HEK293 (cell line): Measurements from ENCODE around the gene MBLAC1.
A peak's percentile ranks its signal among the peaks of the same experiment; 100 is the strongest.

Source experiments
- CTCF ChIA-PET: fragments of 350-600 bp; formaldehyde crosslinking; extraction: SDS; loops from one replicate; lab custom pipeline; 2021; ENCODE audit warnings: antibody characterized with exemption; lab: Yijun Ruan, JAX
- POLR2A ChIA-PET: fragments of 300-600 bp; formaldehyde crosslinking; extraction: SDS; loops from one replicate; lab custom pipeline; 2020; ENCODE audit warnings: antibody characterized with exemption, inconsistent platforms; lab: Yijun Ruan, JAX
- H3K27ac ChIP-seq: fragments of 200-500 bp; sonication (Bioruptor generic); 2 replicates; pipeline ENCODE4 v1.5.1; 2014; ENCODE audit warnings: low read depth, low read length, control low read depth, inconsistent platforms; ENCODE audit errors: extremely low read depth
- H3K36me3 ChIP-seq, 2 experiments: fragments of 200-500 bp in 1 of 2; sonication (Bioruptor generic) in 1 of 2; 1 replicate in 1 of 2; 2 replicates in 1 of 2; pipeline ENCODE4 v1.5.1; 2014 to 2017; ENCODE audit warnings: inconsistent platforms in 2 of 2, low read length in 2 of 2; ENCODE audit not compliant: control insufficient read depth in 2 of 2, insufficient read depth in 1 of 2
- H3K4me1 ChIP-seq: fragments of 200-500 bp; sonication (Bioruptor generic); 2 replicates; pipeline ENCODE4 v1.5.1; 2014; ENCODE audit warnings: mild to moderate bottlenecking, low read length, inconsistent platforms; ENCODE audit not compliant: control insufficient read depth, insufficient read depth
- H3K4me3 ChIP-seq: 2 replicates; pipeline ENCODE4 v1.5.1; 2011; ENCODE audit warnings: low read depth, mild to moderate bottlenecking, control low read depth, low read length, moderate library complexity
- H3K9me3 ChIP-seq: fragments of 200-500 bp; sonication (Bioruptor generic); 2 replicates; pipeline ENCODE4 v1.5.1; 2014; ENCODE audit warnings: low read depth, low read length, inconsistent platforms; ENCODE audit not compliant: control insufficient read depth, insufficient read depth
- GFI1B ChIP-seq: fragments of 450-650 bp; formaldehyde crosslinking; IDR thresholded peaks from 2 replicates; pipeline ENCODE4 v1.5.1; 2016; ENCODE audit warnings: missing biosample characterization, missing genetic modification characterization
- HIC1 ChIP-seq: fragments of 450-650 bp; formaldehyde crosslinking; IDR thresholded peaks from 2 replicates; pipeline ENCODE4 v1.5.1; 2016; ENCODE audit warnings: missing biosample characterization, missing genetic modification characterization
- IKZF3 ChIP-seq: fragments of 450-650 bp; IDR thresholded peaks from 2 replicates; pipeline ENCODE4 v1.5.0; 2018; ENCODE audit warnings: missing biosample characterization, mild to moderate bottlenecking, missing genetic modification characterization, moderate library complexity
- PRDM1 ChIP-seq: fragments of 450-650 bp; formaldehyde crosslinking; IDR thresholded peaks from 2 replicates; pipeline ENCODE4; 2016; ENCODE audit warnings: missing biosample characterization, missing genetic modification characterization
- SP3 ChIP-seq: fragments of 450-650 bp; formaldehyde crosslinking; IDR thresholded peaks from 2 replicates; pipeline ENCODE4 v1.5.1; 2016; ENCODE audit warnings: missing biosample characterization, missing genetic modification characterization
- ZEB2 ChIP-seq: fragments of 450-650 bp; formaldehyde crosslinking; IDR thresholded peaks from 2 replicates; pipeline ENCODE4 v1.5.1; 2016; ENCODE audit warnings: missing biosample characterization, missing genetic modification characterization
- ZFHX2 ChIP-seq: fragments of 450-650 bp; formaldehyde crosslinking; conservative IDR thresholded peaks from 2 replicates; pipeline ENCODE4 v1.5.1; 2016; ENCODE audit warnings: missing biosample characterization, missing genetic modification characterization
- ZIC2 ChIP-seq: fragments of 450-650 bp; formaldehyde crosslinking; IDR thresholded peaks from 2 replicates; pipeline ENCODE4 v1.5.1; 2016; ENCODE audit warnings: missing biosample characterization, missing genetic modification characterization
- ZNF16 ChIP-seq: fragments of 450-650 bp; formaldehyde crosslinking; IDR thresholded peaks from 2 replicates; pipeline ENCODE4 v1.5.1; 2016; ENCODE audit warnings: low read depth, missing biosample characterization, missing genetic modification characterization
- ZNF174 ChIP-seq: fragments of 450-650 bp; formaldehyde crosslinking; IDR thresholded peaks from 2 replicates; pipeline ENCODE4 v1.5.0; 2017; ENCODE audit warnings: missing biosample characterization, mild to moderate bottlenecking, missing genetic modification characterization
- ZNF175 ChIP-seq: fragments of 450-650 bp; formaldehyde crosslinking; IDR thresholded peaks from 2 replicates; pipeline ENCODE4 v1.5.1; 2016; ENCODE audit warnings: missing biosample characterization, missing genetic modification characterization
- ZNF266 ChIP-seq: fragments of 450-650 bp; formaldehyde crosslinking; IDR thresholded peaks from 2 replicates; pipeline ENCODE4 v1.5.1; 2016; ENCODE audit warnings: missing biosample characterization, missing genetic modification characterization, low read depth
- ZNF302 ChIP-seq: fragments of 450-650 bp; formaldehyde crosslinking; IDR thresholded peaks from 2 replicates; pipeline ENCODE4 v1.5.1; 2016; ENCODE audit warnings: missing biosample characterization, missing genetic modification characterization, low read depth
- ZNF624 ChIP-seq: fragments of 450-650 bp; formaldehyde crosslinking; IDR thresholded peaks from 2 replicates; pipeline ENCODE4 v1.5.1; 2017; ENCODE audit warnings: missing biosample characterization, missing genetic modification characterization
- ZNF645 ChIP-seq: fragments of 450-650 bp; formaldehyde crosslinking; IDR thresholded peaks from 2 replicates; pipeline ENCODE4; 2016; ENCODE audit warnings: missing biosample characterization, missing genetic modification characterization
- ZNF785 ChIP-seq: fragments of 450-650 bp; formaldehyde crosslinking; IDR thresholded peaks from 2 replicates; pipeline ENCODE4 v1.5.1; 2016; ENCODE audit warnings: missing biosample characterization, missing genetic modification characterization

The MBLAC1 gene

GRCh38 chr7:100175296-100175935 is 48.6 kb downstream of the MBLAC1 start:
- H3K27ac ChIP-seq = no peak overlapping the region
- H3K36me3 ChIP-seq = no peaks in the 10 kb centered on the region
- CTCF ChIA-PET = interaction anchor here (0.9 to 2.2 kb wide), 3 partner anchors 11 to 43 kb away, joined by 4 to 7 read pairs (median 6); no protein-coding TSS in a partner anchor
- TF ChIP-seq ZNF302 (tag by site-specific recombination) = no peak
- no peak for TF ChIP-seq ZIC2 (tag by site-specific recombination)
- no peak; the same call in 1 of the 2 replicates for TF ChIP-seq ZFHX2 (tag by site-specific recombination)
- TF ChIP-seq ZNF785 = no peak
- no peak for TF ChIP-seq ZNF624 (tag by site-specific recombination)
- TF ChIP-seq ZNF174 (tag by site-specific recombination) = no peak
- TF ChIP-seq ZNF16 (tag by site-specific recombination) = no peak
- no peak for TF ChIP-seq GFI1B (tag by site-specific recombination)
- no peak for TF ChIP-seq ZNF175
- TF ChIP-seq PRDM1 (tag by site-specific recombination) = no peak
- no peak for TF ChIP-seq HIC1 (tag by site-specific recombination)
- TF ChIP-seq IKZF3 (tag by site-specific recombination) = no peak
- TF ChIP-seq ZNF645 (tag by site-specific recombination) = no peak
- TF ChIP-seq SP3 (tag by site-specific recombination) = no peak
- H3K9me3 ChIP-seq = no peaks in the 10 kb centered on the region
- no peaks in the 10 kb centered on the region for H3K4me1 ChIP-seq
- POLR2A ChIA-PET = interaction anchor here (1.2 kb wide), 1 partner anchor 27 kb away, joined by 4 read pairs; the partner anchor contains the start of gene LAMTOR4
- no peak overlapping the region for H3K4me3 ChIP-seq

GRCh38 chr7:100176096-100177044 is 49.6 kb downstream of the MBLAC1 start:
- no peaks in the 10 kb centered on the region for H3K4me1 ChIP-seq
- no peak for TF ChIP-seq ZNF266
- 0 out of 2 replicates have a peak, but pooled peaks have one; percentile 20 for TF ChIP-seq ZEB2
- no peaks in the 10 kb centered on the region for H3K9me3 ChIP-seq
- no peaks in the 10 kb centered on the region for H3K36me3 ChIP-seq
- CTCF ChIA-PET = interaction anchor here (0.9 to 2.2 kb wide), 4 partner anchors 10 to 44 kb away, joined by 4 to 7 read pairs (median 6); no protein-coding TSS in a partner anchor
- peak overlapping the region; percentile 66 for H3K4me3 ChIP-seq
- H3K27ac ChIP-seq = no peak overlapping the region
- POLR2A ChIA-PET = interaction anchor here (0.6 to 1.9 kb wide), 7 partner anchors 9 to 252 kb away, joined by 3 to 14 read pairs (median 4); partner anchors contain the start of genes GAL3ST4, LAMTOR4, MBLAC1 and ZCWPW1
